Astrocyte of the spinal cord (primary cell): ENCODE data around the gene TSTD2.

ENCODE experiments used
- DNase-seq: peaks from one replicate; pipeline ENCODE4 v3.0.0; 2011; ENCODE audit warnings: low read depth, low spot score
- H3K4me3 ChIP-seq: 2 replicates; pipeline ENCODE4 v1.5.1; 2011; ENCODE audit warnings: low read depth, mild to moderate bottlenecking, low read length, moderate library complexity
- CTCF ChIP-seq: IDR thresholded peaks from 2 replicates; pipeline ENCODE4 v1.5.1; 2012; ENCODE audit warnings: low read depth, mild to moderate bottlenecking, low read length, inconsistent platforms
- in situ Hi-C: cut with HindIII; loops from 2 replicates; pipeline ENCODE4 v1.10.0; 2017; ENCODE audit warnings: low sequenced_read_pairs

Gene TSTD2

GRCh38 chr9:97572892-97573365 is 60.2 kb downstream of the TSTD2 start:
- no peak for TF ChIP-seq CTCF
- no peak for DNase-seq
- no peak overlapping the region for H3K4me3 ChIP-seq
- in situ Hi-C loops = no loop called here

- in situ Hi-C loops = no loop called here
- no peak overlapping the region for H3K4me3 ChIP-seq
- no peak for TF ChIP-seq CTCF
- no peak for DNase-seq
Measured at GRCh38 chr9:97572196-97572891, 60.8 kb downstream of the TSTD2 start.

- DNase-seq = no peak
- in situ Hi-C loops = no loop called here
- TF ChIP-seq CTCF = no peak
- no peak overlapping the region for H3K4me3 ChIP-seq
Measured at GRCh38 chr9:97571664-97572063, 61.5 kb downstream of the TSTD2 start.

GRCh38 chr9:97570899-97571298 is 62.3 kb downstream of the TSTD2 start:
- no peak for DNase-seq
- no peak for TF ChIP-seq CTCF
- in situ Hi-C loops = no loop called here
- no peak overlapping the region for H3K4me3 ChIP-seq

- DNase-seq = no peak
- no peak for TF ChIP-seq CTCF
- in situ Hi-C loops = no loop called here
- H3K4me3 ChIP-seq = no peak overlapping the region
Measured at GRCh38 chr9:97568461-97569275, 64.5 kb downstream of the TSTD2 start.

GRCh38 chr9:97567894-97568202 is 65.3 kb downstream of the TSTD2 start:
- H3K4me3 ChIP-seq = no peak overlapping the region
- no peak for TF ChIP-seq CTCF
- in situ Hi-C loops = no loop called here
- no peak for DNase-seq
